Measurements from ENCODE around the gene MTA1. TPM values are rescaled to one million over a fixed set of nuclear protein-coding genes. Genes with fewer than 3 reads are reported as not detected.

The MTA1 gene
- total RNA-seq, 1 donor from 2014 or later, result 59.8 TPM

GRCh38 chr14:105418269-105419194, 1.1 kb upstream of the MTA1 start:
- H3K9me3 Mint-ChIP-seq, result no peaks in the 10 kb centered on the region
- peak overlapping the region; percentile 53 for H3K27ac Mint-ChIP-seq

GRCh38 chr14:105420101-105420973, 710 bp downstream of the MTA1 start:
- no peaks in the 10 kb centered on the region for H3K36me3 ChIP-seq
- no peaks in the 10 kb centered on the region for H3K9me3 ChIP-seq (ENCODE audit: low read depth)
- Mint-ChIP-seq H3K4me3 (peak overlapping the region; percentile 91), H3K4me1 (peaks cover 28% of the 10 kb centered on the region), H3K36me3 (peaks cover 9% of the 10 kb centered on the region), H3K27ac (peak overlapping the region; percentile 86), H3K27me3 (ENCODE audit: insufficient read depth, low read depth) (no peaks in the 10 kb centered on the region), H3K9me3 (no peaks in the 10 kb centered on the region)
- H3K27me3 ChIP-seq, result peaks cover 9% of the 10 kb centered on the region
- H3K9ac ChIP-seq, result peak overlapping the region; percentile 34
- H2AFZ ChIP-seq (replicated peaks), result no peak overlapping the region
- peaks cover 50% of the 10 kb centered on the region for H4K20me1 ChIP-seq (ENCODE audit: low read depth)
- peak overlapping the region; percentile 98 for H3K4me2 ChIP-seq
- no peaks in the 10 kb centered on the region for H3F3A ChIP-seq (ENCODE audit: low read depth)
- peaks cover 63% of the 10 kb centered on the region for H3K79me2 ChIP-seq (ENCODE audit: low read depth)
- H3K4me3 ChIP-seq, result peak overlapping the region; percentile 85
- DNase-seq (ENCODE audit: low spot score), result no peak
- peak overlapping the region; percentile 5 for H3K27ac ChIP-seq
- peaks cover 19% of the 10 kb centered on the region for H3K4me1 ChIP-seq
- TF ChIP-seq EZH2phosphoT487 (IDR thresholded peaks at IDR 0.05), result no peak
- TF ChIP-seq CTCF (IDR thresholded peaks at IDR 0.05), result no peak
- TF ChIP-seq EZH2 (IDR thresholded peaks at IDR 0.05), result no peak

More at GRCh38 chr14:105418269-105419194, 1.1 kb upstream of the MTA1 start:
- Mint-ChIP-seq H3K36me3 (peaks cover 5% of the 10 kb centered on the region), H3K4me1 (peaks cover 28% of the 10 kb centered on the region), H3K27me3 (ENCODE audit: insufficient read depth, low read depth) (peaks cover 5% of the 10 kb centered on the region), H3K4me3 (peak overlapping the region; percentile 85)
- Histone ChIP-seq H3K27me3 (peaks cover 23% of the 10 kb centered on the region), H2AFZ (replicated peaks) (no peak overlapping the region), H3K9ac (no peak overlapping the region), H3K4me2 (peak overlapping the region; percentile 98), H4K20me1 (ENCODE audit: low read depth) (peaks cover 32% of the 10 kb centered on the region), H3K79me2 (ENCODE audit: low read depth) (peaks cover 45% of the 10 kb centered on the region), H3K4me1 (peaks cover 24% of the 10 kb centered on the region), H3F3A (ENCODE audit: low read depth) (peaks cover 10% of the 10 kb centered on the region), H3K36me3 (no peaks in the 10 kb centered on the region), H3K27ac (no peak overlapping the region), H3K4me3 (peak overlapping the region; percentile 84), H3K9me3 (ENCODE audit: low read depth) (no peaks in the 10 kb centered on the region)
- no peak for TF ChIP-seq EZH2 (IDR thresholded peaks at IDR 0.05)
- no peak for TF ChIP-seq CTCF (IDR thresholded peaks at IDR 0.05)
- TF ChIP-seq EZH2phosphoT487 (IDR thresholded peaks at IDR 0.05), result no peak
- no peak for DNase-seq (ENCODE audit: low spot score)

GRCh38 chr14:105420974-105421674, 1.5 kb downstream of the MTA1 start:
- H3K4me3 Mint-ChIP-seq, result peak overlapping the region; percentile 91
- Histone ChIP-seq H3K36me3 (no peaks in the 10 kb centered on the region), H3K9ac (peak overlapping the region; percentile 34), H3K4me3 (peak overlapping the region; percentile 85), H3F3A (ENCODE audit: low read depth) (no peaks in the 10 kb centered on the region), H3K27me3 (peaks cover 1% of the 10 kb centered on the region), H3K79me2 (ENCODE audit: low read depth) (peaks cover 71% of the 10 kb centered on the region), H3K4me2 (peak overlapping the region; percentile 98), H3K9me3 (ENCODE audit: low read depth) (no peaks in the 10 kb centered on the region), H3K4me1 (peaks cover 17% of the 10 kb centered on the region), H3K27ac (no peak overlapping the region), H2AFZ (replicated peaks) (no peak overlapping the region), H4K20me1 (ENCODE audit: low read depth) (peaks cover 58% of the 10 kb centered on the region)
- no peak for TF ChIP-seq EZH2 (IDR thresholded peaks at IDR 0.05)
- no peak for TF ChIP-seq EZH2phosphoT487 (IDR thresholded peaks at IDR 0.05)
- no peak for TF ChIP-seq CTCF (IDR thresholded peaks at IDR 0.05)
- peaks cover 13% of the 10 kb centered on the region for H3K36me3 Mint-ChIP-seq
- peaks cover 26% of the 10 kb centered on the region for H3K4me1 Mint-ChIP-seq
- peak overlapping the region; percentile 86 for H3K27ac Mint-ChIP-seq
- no peaks in the 10 kb centered on the region for H3K9me3 Mint-ChIP-seq
- H3K27me3 Mint-ChIP-seq (ENCODE audit: insufficient read depth, low read depth), result no peaks in the 10 kb centered on the region
- no peak for DNase-seq (ENCODE audit: low spot score)

Measured in neural progenitor cell (in vitro differentiated cells).